HG02943 (cell line): Measurements from ENCODE around the gene UCP2.
"Not testable (repeated sequence)": the region's sequence is repeated elsewhere in the genome, so short reads cannot be mapped to it uniquely, and the experiment has no call there.

Source experiments
- ATAC-seq: cut with Tn5 transposase; IDR thresholded peaks from one replicate; pipeline ENCODE4 v1.9.1; 2021; ENCODE audit warnings: mild to moderate bottlenecking, low read depth, moderate library complexity; ENCODE audit not compliant: unreplicated experiment

The UCP2 gene

DNA sequence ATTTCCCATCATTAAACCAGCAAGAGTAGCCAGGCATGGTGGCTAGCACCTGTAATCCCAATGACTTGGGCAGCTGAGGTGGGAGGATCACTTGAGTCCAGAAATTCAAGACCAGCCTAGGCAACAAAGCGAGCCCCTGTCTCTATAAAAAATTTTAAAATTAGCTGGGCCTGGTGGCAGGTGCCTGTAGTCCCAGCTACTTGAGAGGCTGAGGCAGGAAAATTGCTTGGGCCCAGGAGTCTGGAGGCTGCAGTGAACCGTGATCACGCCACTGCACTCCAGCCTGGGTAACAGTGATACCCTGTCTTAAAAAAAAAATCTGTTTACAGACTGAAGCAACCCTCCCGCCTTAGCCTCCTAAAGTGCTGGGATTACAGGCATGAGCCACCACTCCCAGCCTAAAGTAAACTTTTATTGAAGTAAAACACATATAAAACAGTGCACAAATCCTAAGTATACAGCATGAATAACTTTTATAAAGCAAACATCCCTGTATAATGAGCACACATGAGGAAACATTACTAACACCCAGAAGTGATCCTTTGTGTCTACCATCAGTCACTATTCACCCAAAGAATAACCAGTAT, 13.6 kb upstream of the UCP2 start:
- no peak for ATAC-seq

DNA sequence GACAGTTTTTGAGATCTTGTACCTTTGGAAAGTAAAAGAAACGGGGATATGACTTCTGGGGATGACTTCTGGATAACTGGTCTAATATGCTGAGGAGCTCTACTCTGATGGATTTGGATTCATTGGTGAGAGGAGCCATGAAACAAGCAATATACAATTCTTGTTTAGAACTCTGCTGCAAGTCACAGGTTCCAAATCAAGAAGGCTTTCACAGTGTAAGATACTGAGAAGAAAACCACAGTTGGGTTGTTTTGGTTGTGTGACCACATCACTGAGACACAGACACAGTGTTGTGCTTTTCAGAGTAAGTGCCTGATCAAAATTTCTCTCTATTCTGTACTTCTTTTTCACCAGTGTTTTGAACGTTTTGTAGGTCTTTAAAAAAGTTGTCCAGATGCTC, 13.1 kb upstream of the UCP2 start:
- no peak for ATAC-seq

DNA sequence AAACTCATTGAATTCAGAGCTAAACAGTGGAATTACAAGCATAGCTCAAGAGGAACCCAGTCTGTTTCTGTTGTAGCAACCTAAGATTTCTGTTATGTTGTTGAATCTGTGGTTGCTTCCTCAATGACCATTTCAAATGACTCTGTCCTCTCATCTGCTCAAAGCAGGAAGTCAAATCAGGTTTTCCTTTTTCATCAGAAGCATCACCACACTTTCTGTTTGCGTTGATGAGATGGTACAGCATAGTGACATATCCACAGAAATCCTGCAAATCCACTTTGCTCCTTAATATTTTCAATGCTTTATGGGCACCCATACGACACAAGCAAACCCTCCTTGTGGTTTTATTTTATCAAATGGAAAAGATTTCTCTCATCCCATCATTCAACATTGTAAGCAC, 12.6 kb upstream of the UCP2 start:
- no peak for ATAC-seq

GRCh38 chr11:73991471-73992006, 8.9 kb upstream of the UCP2 start:
- no peak for ATAC-seq

DNA sequence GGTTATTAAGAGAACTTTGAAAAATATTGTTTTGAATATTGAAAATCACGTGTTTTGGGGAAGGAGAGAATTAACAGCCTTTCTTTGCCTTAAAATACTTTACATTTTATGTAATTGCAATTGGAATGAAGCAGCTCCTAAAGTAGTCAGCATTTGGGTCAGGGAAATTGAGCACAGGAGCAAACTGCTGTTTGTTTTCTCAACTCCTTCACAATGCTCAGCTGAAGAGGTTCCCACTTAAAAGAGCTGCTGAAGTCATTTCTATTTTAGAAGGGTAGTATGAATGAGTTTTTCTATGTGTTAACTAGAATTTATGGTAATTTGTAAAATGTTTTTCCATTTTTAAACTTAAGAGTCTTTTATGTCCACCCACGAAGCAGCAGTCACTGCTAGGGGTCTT, 8.1 kb upstream of the UCP2 start:
- ATAC-seq: no peak

GRCh38 chr11:73989156-73989555, 6.5 kb upstream of the UCP2 start:
- no peak for ATAC-seq

DNA sequence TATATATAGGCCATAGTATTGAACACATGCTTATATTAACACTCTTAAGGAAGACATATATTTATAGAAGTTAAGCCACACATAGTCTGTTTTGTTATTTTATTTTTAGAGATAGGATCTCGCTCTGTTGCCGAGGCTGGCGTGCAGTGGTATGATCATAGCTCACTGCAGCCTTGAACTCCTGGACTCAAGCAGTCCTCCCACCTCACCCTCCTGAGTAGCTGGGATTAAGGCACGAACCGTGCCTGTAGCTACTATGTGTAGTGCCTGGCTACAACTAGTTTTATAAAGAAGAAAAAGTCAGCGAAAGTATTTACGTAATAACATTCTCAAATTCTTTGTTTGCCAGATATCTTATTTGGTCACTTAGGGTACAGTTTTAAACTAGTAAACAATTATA, 5.6 kb upstream of the UCP2 start:
- no peak for ATAC-seq

DNA sequence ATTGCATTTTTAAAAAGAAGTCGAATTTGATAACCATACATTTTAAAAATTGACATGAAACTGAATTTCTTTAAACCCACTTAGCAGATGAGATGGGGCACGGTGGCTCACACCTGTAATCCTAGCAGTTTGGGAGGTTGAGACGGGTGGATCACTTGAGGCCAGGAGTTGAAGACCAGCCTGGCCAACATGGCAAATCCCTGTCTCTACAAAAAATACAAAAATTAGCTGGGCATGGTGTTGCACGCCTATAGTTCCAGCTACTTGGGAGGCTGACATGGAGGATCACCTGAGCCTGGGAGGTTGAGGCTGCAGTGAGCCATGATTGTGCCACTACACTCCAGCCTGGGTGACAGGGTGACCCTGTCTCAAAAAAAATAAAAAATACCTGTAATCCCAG, 3.0 kb upstream of the UCP2 start:
- ATAC-seq: not testable (repeated sequence)

- no peak for ATAC-seq
Measured at GRCh38 chr11:73983741-73984538, 1.3 kb upstream of the UCP2 start.

DNA sequence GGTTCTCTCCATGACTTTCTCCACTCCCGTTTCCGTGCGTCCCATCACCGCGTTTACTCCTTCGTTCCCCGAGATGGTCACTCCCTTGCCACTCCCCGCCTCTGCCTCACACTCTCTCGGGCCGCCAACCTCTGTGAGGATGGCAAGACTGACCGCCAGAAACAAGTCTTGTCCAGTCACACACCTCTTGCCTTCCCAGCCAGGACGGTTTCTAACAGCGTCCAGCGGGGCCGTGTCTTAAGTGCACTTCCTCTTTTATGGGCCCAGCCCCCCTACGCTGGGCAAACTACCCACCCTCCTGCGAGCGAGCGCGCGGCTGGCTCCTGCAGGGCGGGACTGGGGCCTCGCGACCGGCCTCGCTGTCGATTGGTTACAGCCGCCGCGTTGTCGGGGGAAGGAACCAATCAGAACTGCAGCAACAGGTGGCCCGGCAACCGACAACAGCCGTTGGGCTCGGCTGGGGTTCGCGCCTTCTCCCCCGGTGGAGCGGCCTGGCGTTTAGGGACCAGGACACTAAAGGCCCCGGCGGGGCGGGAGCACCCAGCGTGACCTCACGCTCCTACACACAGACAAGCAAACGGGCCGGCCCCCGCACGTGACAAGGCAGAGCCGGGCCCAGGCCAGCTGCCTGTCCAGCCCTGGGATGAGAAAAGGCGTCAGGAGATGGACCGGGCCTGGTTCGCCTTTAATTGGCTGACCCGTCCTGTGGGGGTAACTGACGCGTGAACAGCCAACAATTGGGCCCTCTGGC, 522 bp upstream of the UCP2 start:
- ATAC-seq: peak; percentile 71

DNA sequence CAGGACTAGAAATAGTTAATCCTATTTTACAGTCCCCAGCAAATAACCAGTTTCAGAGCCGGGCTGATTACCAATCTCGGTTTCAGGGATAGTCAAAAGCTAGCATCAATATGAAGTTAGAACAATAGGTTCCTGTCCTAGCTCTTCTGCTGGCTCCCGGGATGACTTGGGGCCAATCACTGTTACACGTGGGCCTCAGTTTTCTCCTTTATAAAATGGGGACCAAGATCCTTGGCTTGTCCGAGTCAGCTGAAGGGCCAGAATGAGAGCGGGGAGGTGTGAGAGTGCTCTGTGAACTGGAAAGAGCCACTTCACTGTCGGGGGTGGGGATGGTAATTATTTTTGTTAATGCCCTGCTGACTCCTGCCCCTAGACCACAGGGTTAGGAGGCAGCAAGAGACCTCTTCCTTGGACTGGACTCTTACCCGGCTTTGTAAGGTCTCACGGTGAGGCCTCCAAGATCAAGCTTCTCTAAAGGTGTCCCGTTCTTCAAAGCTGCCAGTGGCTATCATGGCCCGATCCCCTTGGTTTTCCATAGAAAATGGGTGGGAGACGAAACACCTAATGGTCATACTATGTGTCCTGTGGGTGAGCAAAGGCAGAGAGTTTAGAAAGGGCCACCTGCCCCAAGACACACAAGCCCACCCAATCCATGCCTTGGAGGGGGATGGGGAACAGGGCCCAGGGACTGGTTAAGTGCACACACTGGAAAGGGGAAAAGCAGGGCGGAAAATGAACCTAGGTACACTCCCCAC, 1.4 kb downstream of the UCP2 start:
- ATAC-seq: no peak

DNA sequence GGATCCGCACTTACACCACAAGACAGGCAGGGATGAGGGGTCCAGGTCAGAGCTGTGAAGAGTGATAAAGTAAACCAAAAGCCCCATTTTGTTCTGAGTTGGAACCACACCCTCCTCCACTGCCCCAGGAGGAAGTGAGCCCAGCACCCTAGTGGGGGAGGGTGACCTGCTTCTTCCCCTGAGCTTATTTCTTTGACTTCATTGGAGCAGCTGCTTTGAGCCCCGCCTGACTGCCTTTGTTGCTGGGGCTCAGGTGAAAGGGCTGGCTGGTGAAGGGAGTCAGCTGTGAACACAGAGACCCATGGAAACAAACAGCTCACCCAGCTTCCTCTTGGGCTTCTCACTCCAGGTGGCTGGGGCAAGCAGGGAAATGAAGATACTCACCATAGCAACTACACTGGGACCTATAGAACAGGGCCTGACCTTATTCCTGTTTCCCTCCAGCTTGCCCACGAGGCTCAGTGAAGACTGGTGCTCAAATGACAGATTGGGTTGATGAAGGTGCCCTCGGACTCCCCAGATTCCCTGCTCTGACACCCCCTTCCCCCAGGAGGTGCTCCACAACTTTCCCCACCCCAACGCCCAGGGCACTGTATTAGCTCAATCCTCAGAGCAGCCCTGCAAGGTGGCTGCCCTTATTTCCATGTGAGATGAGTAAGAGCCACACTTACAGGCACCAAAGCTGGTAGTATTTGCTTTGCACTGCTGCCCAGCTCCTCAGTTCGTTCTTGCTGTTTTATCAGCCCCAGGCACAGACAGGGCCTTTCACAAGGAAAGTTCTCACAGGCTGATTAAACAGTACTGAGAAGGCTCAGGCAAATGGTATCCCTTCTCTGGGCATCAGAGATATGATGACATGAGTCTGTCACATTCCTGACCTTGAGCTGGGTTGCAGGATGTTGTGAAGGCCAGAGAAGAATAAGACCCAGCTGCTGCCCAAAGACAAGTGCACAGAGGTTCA, 2.4 kb downstream of the UCP2 start:
- peak; percentile 39 for ATAC-seq

DNA sequence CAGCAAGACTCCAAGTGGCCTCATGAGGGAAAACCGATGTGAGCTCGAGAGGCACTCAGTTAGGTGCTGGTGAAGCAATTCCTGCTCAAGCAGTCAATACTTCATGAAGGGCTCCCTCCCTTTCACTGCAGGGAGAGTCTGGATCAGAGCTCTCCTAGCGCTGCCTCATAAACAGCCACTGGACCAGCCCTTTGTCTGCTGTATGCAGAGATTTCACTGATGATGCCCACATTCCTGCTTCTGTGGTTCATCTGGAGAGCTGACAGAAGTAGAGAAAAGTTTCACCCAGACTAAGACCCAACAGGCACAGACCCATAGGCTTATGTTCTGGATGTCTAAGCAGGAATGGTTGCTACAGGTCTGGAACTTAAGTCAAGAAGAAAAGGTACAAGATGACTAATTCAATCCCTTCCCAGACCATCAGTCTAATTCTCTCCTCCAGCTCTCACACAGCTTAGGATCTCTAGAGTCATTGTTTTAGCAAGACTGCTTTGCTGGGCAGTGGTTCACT, 4.0 kb downstream of the UCP2 start:
- no peak for ATAC-seq

DNA sequence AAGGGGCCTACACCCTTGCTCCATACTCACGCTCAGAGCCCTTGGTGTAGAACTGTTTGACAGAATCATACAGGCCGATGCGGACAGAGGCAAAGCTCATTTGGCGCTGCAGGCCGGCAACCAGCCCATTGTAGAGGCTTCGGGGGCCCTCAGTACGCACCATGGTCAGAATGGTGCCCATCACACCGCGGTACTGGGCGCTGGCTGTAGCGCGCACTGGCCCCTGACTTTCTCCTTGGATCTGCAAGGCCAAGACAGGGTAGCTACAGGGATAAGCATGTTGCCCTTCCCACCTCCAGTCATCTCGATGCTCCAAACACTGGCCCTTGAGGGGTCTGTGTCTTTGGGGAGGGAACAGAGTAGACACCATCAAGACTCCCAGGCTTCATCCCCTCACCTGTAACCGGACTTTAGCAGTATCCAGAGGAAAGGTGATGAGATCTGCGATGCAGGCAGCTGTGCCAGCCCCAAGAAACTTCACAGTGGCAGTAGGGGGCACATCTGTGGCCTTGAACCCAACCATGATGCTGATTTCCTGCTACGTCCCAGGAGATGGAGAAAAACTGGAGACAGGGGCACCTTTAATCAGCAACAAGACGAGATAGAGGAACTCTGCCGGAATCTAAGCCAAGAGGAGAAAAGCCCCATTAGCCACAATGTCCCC, 4.7 kb downstream of the UCP2 start:
- ATAC-seq: no peak

GRCh38 chr11:73976451-73977151, 6.0 kb downstream of the UCP2 start:
- ATAC-seq: no peak

GRCh38 chr11:73975479-73975757, 7.2 kb downstream of the UCP2 start:
- no peak for ATAC-seq

DNA sequence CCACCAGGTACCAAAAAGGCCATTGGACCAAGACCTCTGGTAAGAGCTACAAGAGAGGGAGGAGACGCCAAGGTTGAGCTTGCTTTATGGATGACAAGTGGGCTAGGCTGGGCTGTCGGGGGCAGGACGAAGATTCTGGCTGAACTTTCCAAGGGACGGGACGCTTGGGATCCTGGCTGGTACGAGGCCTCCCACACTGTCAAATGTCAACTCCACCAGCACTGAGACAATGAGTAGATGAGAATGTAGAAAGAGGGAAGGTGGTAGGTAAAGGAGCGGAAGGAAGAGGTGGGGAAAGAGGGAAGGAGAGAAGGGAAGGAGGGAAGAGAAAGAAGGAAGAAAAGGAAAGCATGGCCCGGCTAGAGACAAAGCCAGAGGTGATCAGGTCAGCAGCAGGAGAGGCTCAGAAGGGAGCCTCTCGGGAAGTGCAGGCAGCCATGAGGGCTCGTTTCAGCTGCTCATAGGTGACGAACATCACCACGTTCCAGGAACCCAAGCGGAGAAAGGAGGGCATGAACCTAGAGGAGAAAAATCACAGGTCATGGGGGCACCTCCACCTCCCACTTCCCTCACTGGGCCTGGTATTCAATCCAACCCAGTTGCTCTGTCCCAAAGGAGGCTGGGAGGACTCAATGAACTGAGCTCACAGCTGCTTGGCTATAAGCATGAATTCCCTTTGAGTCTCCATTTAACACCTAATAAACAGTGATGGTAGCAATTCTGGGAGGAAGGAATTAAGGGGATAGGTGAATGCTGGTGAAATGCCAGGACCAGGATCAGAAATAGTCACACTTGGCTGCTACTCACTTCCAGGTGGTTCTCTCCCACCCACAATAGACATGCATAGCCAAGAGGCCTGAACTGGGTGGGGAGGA, 7.8 kb downstream of the UCP2 start:
- ATAC-seq: no peak
